Measurements from ENCODE around the gene COPZ2.
"Not testable (repeated sequence)": the region's sequence is repeated elsewhere in the genome, so short reads cannot be mapped to it uniquely, and the experiment has no call there.

COPZ2 gene

DNA sequence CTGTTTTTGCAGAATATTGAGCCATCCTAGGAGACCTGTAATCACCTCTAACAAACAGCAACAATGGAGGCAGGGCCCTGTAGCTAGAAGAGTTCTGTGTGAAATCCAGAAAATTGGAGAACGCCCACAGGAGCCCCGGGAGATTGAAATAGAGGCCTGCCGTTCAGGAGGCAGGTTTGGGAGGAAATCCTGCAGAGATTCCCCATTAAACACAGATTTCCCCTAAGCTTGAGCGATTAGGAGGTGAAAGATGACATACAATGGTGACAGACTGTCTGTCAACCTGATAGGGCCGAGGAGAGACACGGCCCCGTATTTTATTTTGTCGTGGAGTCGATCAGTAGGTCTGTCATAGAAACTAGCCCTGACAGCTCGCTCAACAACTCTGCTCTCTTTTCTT is 48.4 kb downstream of the COPZ2 start:
- H3K4me3 ChIP-seq (ENCODE audit: low read depth, low read length): no peak overlapping the region
- TF ChIP-seq CTCF (IDR thresholded peaks at IDR 0.05; ENCODE audit: low read depth, low read length): no peak

GRCh38 chr17:47988445-47988844 is 49.2 kb downstream of the COPZ2 start:
- not testable (repeated sequence) for H3K4me3 ChIP-seq (ENCODE audit: low read depth, low read length)

GRCh38 chr17:47987240-47987835 is 50.3 kb downstream of the COPZ2 start:
- H3K4me3 ChIP-seq (ENCODE audit: low read depth, low read length): no peak overlapping the region
- no peak for TF ChIP-seq CTCF (IDR thresholded peaks at IDR 0.05; ENCODE audit: low read depth, low read length)

- no peak for TF ChIP-seq CTCF (IDR thresholded peaks at IDR 0.05; ENCODE audit: low read depth, low read length)
- no peak overlapping the region for H3K4me3 ChIP-seq (ENCODE audit: low read depth, low read length)
Measured at GRCh38 chr17:47986520-47986919, 51.1 kb downstream of the COPZ2 start.

- TF ChIP-seq CTCF (IDR thresholded peaks at IDR 0.05; ENCODE audit: low read depth, low read length): no peak
- no peak overlapping the region for H3K4me3 ChIP-seq (ENCODE audit: low read depth, low read length)
Measured at GRCh38 chr17:47983492-47984223, 53.9 kb downstream of the COPZ2 start.

GRCh38 chr17:47982645-47983390 is 54.8 kb downstream of the COPZ2 start:
- H3K4me3 ChIP-seq (ENCODE audit: low read depth, low read length): no peak overlapping the region
- no peak for TF ChIP-seq CTCF (IDR thresholded peaks at IDR 0.05; ENCODE audit: low read depth, low read length)

DNA sequence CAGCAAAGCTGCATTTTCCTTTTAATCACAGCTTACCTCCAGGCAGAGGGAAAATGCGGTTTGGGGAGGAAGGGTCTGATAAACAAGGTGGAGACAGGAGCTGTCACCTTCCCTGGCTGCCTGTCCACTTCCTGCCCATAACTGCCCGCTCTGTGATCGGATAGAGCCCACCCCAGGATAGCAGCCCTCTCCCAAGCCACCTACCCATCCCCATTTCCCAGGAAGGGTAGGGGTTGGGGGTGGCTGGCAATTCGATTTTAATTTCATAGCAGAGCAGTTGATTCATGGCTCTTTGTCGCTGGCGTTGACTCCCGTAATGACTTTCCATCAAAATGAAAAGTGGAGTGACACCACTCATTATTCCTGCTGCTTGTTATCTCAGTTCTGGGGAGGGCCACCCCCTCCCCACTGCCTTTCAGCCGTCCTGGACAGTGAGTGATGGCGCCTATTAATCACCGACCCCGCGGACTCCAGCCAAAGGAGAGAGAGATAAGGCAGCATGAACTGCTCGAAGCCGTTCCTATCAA is 55.4 kb downstream of the COPZ2 start:
- no peak for TF ChIP-seq CTCF (IDR thresholded peaks at IDR 0.05; ENCODE audit: low read depth, low read length)
- no peak overlapping the region for H3K4me3 ChIP-seq (ENCODE audit: low read depth, low read length)

Measured in WI38 (cell line).